AG04450 (cell line): ENCODE data around the gene SDSL. TPM values are rescaled to one million over a fixed set of nuclear protein-coding genes. Genes with fewer than 3 reads are reported as not detected.
A peak's percentile ranks its signal among the peaks of the same experiment; 100 is the strongest.

Experiments used
- CTCF ChIA-PET: fragments of 300-600, 350-600 bp; formaldehyde crosslinking; extraction: SDS; loops from one replicate; lab custom pipeline; 2022; ENCODE audit warnings: antibody characterized with exemption, inconsistent platforms; lab: Charles Lee
- POLR2A ChIA-PET: fragments of 350-600 bp; formaldehyde crosslinking; extraction: SDS; loops from one replicate; lab custom pipeline; 2021; ENCODE audit warnings: antibody characterized with exemption, inconsistent platforms; lab: Yijun Ruan, JAX
- DNase-seq: peaks from one replicate; pipeline ENCODE4 v3.0.0-alpha.2; 2011; ENCODE audit warnings: low read depth, low spot score
- H3K27ac ChIP-seq: one replicate; pipeline ENCODE4 v1.5.1; 2012; ENCODE audit warnings: low read depth, low read length, control low read depth
- H3K27me3 ChIP-seq: one replicate; pipeline ENCODE4 v1.6.0; 2012; ENCODE audit warnings: low read length; ENCODE audit not compliant: control insufficient read depth, insufficient read depth
- H3K4me3 ChIP-seq: 2 replicates; pipeline ENCODE4 v1.5.1; 2011; ENCODE audit warnings: mild to moderate bottlenecking, low read depth, low read length, control low read depth
- H3K9me3 ChIP-seq: 2 replicates; pipeline ENCODE4 v1.5.1; 2012; ENCODE audit warnings: low read length; ENCODE audit not compliant: control insufficient read depth, insufficient read depth
- polyA plus RNA-seq: library from polyadenylated mRNA; depleted of rRNA; stranded (reverse); fragments of >200 nt; gene quantifications from 2 replicates; pipeline ENCODE4 v1.2.3, GENCODE V29; 2011
- TF ChIP-seq, protein P1 (sequence below): IDR thresholded peaks from 2 replicates; pipeline ENCODE4 v1.5.1; 2011; ENCODE audit warnings: low read depth, low read length, control low read depth, inconsistent platforms

The SDSL gene
- polyA plus RNA-seq, 1 experiment = 10.0 TPM

GRCh38 chr12:113467502-113468364 is 45.6 kb downstream of the SDSL start:
- no peak overlapping the region for H3K27ac ChIP-seq
- peaks cover 97% of the 10 kb centered on the region for H3K27me3 ChIP-seq
- H3K4me3 ChIP-seq = peak overlapping the region; percentile 47
- ChIA-PET CTCF (no interaction called here), POLR2A (no interaction called here)
- DNase-seq = no peak
- H3K9me3 ChIP-seq = no peaks in the 10 kb centered on the region; the same call in 1 of the 2 replicates
- TF ChIP-seq, protein P1, sequence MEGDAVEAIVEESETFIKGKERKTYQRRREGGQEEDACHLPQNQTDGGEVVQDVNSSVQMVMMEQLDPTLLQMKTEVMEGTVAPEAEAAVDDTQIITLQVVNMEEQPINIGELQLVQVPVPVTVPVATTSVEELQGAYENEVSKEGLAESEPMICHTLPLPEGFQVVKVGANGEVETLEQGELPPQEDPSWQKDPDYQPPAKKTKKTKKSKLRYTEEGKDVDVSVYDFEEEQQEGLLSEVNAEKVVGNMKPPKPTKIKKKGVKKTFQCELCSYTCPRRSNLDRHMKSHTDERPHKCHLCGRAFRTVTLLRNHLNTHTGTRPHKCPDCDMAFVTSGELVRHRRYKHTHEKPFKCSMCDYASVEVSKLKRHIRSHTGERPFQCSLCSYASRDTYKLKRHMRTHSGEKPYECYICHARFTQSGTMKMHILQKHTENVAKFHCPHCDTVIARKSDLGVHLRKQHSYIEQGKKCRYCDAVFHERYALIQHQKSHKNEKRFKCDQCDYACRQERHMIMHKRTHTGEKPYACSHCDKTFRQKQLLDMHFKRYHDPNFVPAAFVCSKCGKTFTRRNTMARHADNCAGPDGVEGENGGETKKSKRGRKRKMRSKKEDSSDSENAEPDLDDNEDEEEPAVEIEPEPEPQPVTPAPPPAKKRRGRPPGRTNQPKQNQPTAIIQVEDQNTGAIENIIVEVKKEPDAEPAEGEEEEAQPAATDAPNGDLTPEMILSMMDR = no peak

GRCh38 chr12:113468365-113469223 is 46.4 kb downstream of the SDSL start:
- CTCF ChIA-PET = no interaction called here
- no peak overlapping the region for H3K4me3 ChIP-seq
- DNase-seq = no peak
- TF ChIP-seq, protein P1 = no peak
- no peak overlapping the region for H3K27ac ChIP-seq
- POLR2A ChIA-PET = no interaction called here
- H3K9me3 ChIP-seq = no peaks in the 10 kb centered on the region; the same call in 1 of the 2 replicates
- peaks cover 98% of the 10 kb centered on the region for H3K27me3 ChIP-seq

GRCh38 chr12:113469224-113469948 is 47.2 kb downstream of the SDSL start:
- TF ChIP-seq, protein P1 = no peak
- Histone ChIP-seq H3K27me3 (peaks cover 97% of the 10 kb centered on the region), H3K9me3 (no peaks in the 10 kb centered on the region; the same call in 1 of the 2 replicates), H3K27ac (no peak overlapping the region), H3K4me3 (no peak overlapping the region)
- DNase-seq = no peak
- ChIA-PET CTCF (interaction anchor here (1.0 kb wide), 1 partner anchor 443 kb away, joined by 4 read pairs; no protein-coding TSS in a partner anchor), POLR2A (no interaction called here)

DNA sequence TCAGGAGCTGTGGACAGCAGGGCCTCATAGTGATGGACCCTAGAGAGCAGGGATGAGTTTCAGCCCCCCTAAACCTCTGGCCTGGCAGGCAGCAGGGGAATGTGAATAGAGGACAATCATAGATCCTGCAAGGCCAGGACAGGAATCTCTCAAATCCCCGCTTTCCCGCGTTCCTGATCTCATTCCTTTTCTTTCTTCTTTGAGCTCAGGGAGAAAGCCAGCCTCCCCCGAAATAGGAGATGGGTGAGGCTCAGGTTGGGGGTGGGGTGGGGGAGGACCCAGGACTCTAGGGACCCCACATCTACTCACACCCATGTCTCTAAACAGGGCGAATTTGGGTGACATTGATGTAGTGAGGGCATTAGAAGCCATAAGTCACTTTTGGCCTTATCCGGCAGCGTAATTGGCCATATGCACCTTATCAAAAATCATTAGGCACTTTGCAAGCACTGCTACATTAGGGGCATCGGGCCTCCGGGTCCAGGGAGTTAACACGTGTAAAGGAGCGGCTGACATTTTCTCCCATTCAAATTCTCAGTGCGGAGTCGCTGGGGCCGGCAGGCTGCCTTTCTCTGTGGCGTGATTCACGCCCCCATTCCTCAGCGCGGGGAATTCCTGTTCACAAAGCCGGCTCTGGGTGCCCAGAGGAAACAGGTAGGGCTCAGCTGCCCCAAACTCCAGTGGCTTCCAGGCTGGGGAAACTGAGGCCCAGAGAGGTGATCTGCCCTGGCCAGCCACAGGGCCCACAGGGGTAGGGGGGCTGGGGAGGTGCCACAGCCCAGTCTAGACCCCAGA is 48.0 kb downstream of the SDSL start:
- TF ChIP-seq, protein P1 = no peak
- ChIA-PET POLR2A (no interaction called here), CTCF (interaction anchor here (1.0 to 1.2 kb wide), 2 partner anchors 8 to 442 kb away, joined by 4 read pairs; no protein-coding TSS in a partner anchor)
- Histone ChIP-seq H3K27ac (no peak overlapping the region), H3K27me3 (peaks cover 97% of the 10 kb centered on the region), H3K4me3 (no peak overlapping the region), H3K9me3 (no peaks in the 10 kb centered on the region; the same call in 1 of the 2 replicates)
- no peak for DNase-seq
